WTC11 (cell line): Measurements from ENCODE around the gene PSPC1. TPM values are rescaled to one million over a fixed set of nuclear protein-coding genes. Genes with fewer than 3 reads are reported as not detected.

Source experiments
- ATAC-seq: fragments of 200-7000 bp; cut with Tn5 transposase; 2 replicates; pipeline ENCODE4 v1.10.0; 2021; ENCODE audit warnings: mild to moderate bottlenecking, moderate library complexity
- CTCF ChIA-PET: fragments of 300-600 bp; sonication (Branson Sonifier 250); formaldehyde crosslinking; loops from one replicate; lab custom pipeline; 2021; ENCODE audit warnings: antibody characterized with exemption; lab: Charles Lee
- POLR2A ChIA-PET: fragments of 350-600 bp; sonication (Branson Sonifier 250); formaldehyde crosslinking; loops from one replicate; lab custom pipeline; 2021; ENCODE audit warnings: antibody characterized with exemption; lab: Charles Lee
- DNase-seq: peaks from one replicate; pipeline ENCODE4 v3.0.0; 2021; ENCODE audit warnings: low spot score
- H3K27ac Mint-ChIP-seq: 2 replicates; pipeline ENCODE4 v1.8.0; 2021; ENCODE audit warnings: mixed read lengths
- H3K27me3 Mint-ChIP-seq: 2 replicates; pipeline ENCODE4 v1.8.0; 2021; ENCODE audit warnings: low read depth, mild to moderate bottlenecking, moderate library complexity, mixed read lengths
- H3K36me3 Mint-ChIP-seq: 2 replicates; pipeline ENCODE4 v1.8.0; 2021; ENCODE audit warnings: mixed read lengths
- H3K4me1 Mint-ChIP-seq: 2 replicates; pipeline ENCODE4 v1.8.0; 2022; ENCODE audit warnings: mixed read lengths
- H3K4me3 Mint-ChIP-seq: 2 replicates; pipeline ENCODE4 v1.8.0; 2021; ENCODE audit warnings: mild to moderate bottlenecking, moderate library complexity, mixed read lengths
- H3K9me3 Mint-ChIP-seq: 2 replicates; pipeline ENCODE4 v1.8.0; 2021; ENCODE audit warnings: mixed read lengths
- ARID4B ChIP-seq: sonication (generic); formaldehyde crosslinking; IDR thresholded peaks from 2 replicates; pipeline ENCODE4 v1.8.0; 2023; ENCODE audit warnings: missing genetic modification reagents, mild to moderate bottlenecking, borderline replicate concordance
- CREB1 ChIP-seq: sonication (generic); formaldehyde crosslinking; IDR thresholded peaks from 2 replicates; pipeline ENCODE4 v1.8.0; 2023; ENCODE audit warnings: mild to moderate bottlenecking, missing genetic modification reagents
- ELF4 ChIP-seq: sonication (generic); formaldehyde crosslinking; IDR thresholded peaks from 2 replicates; pipeline ENCODE4 v1.8.1; 2022; ENCODE audit warnings: low read depth, mild to moderate bottlenecking, moderate library complexity, missing genetic modification reagents
- ERG ChIP-seq: fragments of 250-450 bp; sonication (Bioruptor Pico); IDR thresholded peaks from 2 replicates; pipeline ENCODE4 v1.8.0; 2021; ENCODE audit warnings: mild to moderate bottlenecking
- GTF2I ChIP-seq: fragments of 250-450 bp; sonication (Bioruptor Pico); conservative IDR thresholded peaks from 2 replicates; pipeline ENCODE4 v1.4.0; 2021; ENCODE audit warnings: mild to moderate bottlenecking
- NFATC4 ChIP-seq: fragments of 250-450 bp; sonication (Bioruptor Pico); IDR thresholded peaks from 2 replicates; pipeline ENCODE4 v1.9.0; 2021; ENCODE audit warnings: mild to moderate bottlenecking
- RELA ChIP-seq: sonication (generic); formaldehyde crosslinking; IDR thresholded peaks from 2 replicates; pipeline ENCODE4 v1.8.1; 2022; ENCODE audit warnings: missing genetic modification reagents, mild to moderate bottlenecking, borderline replicate concordance
- SMAD4 ChIP-seq: sonication (generic); formaldehyde crosslinking; IDR thresholded peaks from 2 replicates; pipeline ENCODE4 v1.8.0; 2022; ENCODE audit warnings: mild to moderate bottlenecking, missing genetic modification reagents
- TCF7 ChIP-seq: sonication (generic); formaldehyde crosslinking; IDR thresholded peaks from 2 replicates; pipeline ENCODE4 v1.8.0; 2022; ENCODE audit warnings: mild to moderate bottlenecking, low read depth, missing genetic modification reagents, moderate library complexity
- TEAD1 ChIP-seq: sonication (generic); formaldehyde crosslinking; IDR thresholded peaks from 2 replicates; pipeline ENCODE4 v1.8.0; 2022; ENCODE audit warnings: mild to moderate bottlenecking, missing genetic modification reagents
- USF1 ChIP-seq: sonication (generic); formaldehyde crosslinking; IDR thresholded peaks from 2 replicates; pipeline ENCODE4 v1.8.0; 2022; ENCODE audit warnings: mild to moderate bottlenecking, missing genetic modification reagents
- ZBTB21 ChIP-seq: sonication (generic); formaldehyde crosslinking; IDR thresholded peaks from 2 replicates; pipeline ENCODE4 v1.8.1; 2023; ENCODE audit warnings: mild to moderate bottlenecking, missing genetic modification reagents, borderline replicate concordance
- ZNF232 ChIP-seq: sonication (generic); formaldehyde crosslinking; IDR thresholded peaks from 2 replicates; pipeline ENCODE4 v1.8.0; 2022; ENCODE audit warnings: mild to moderate bottlenecking, missing genetic modification reagents
- ZNF317 ChIP-seq: sonication (generic); formaldehyde crosslinking; IDR thresholded peaks from 2 replicates; pipeline ENCODE4 v1.8.1; 2023; ENCODE audit warnings: low read depth, mild to moderate bottlenecking, moderate library complexity, missing genetic modification reagents, borderline replicate concordance
- total RNA-seq: library from RNA; stranded (reverse); gene quantifications from 3 replicates; pipeline ENCODE4 v1.2.3, GENCODE V29; 2021
- TF ChIP-seq, protein P1 (sequence below): sonication (generic); formaldehyde crosslinking; IDR thresholded peaks from 2 replicates; pipeline ENCODE4 v1.8.0; 2022; ENCODE audit warnings: mild to moderate bottlenecking, missing genetic modification reagents
- TF ChIP-seq, protein P2 (sequence below): sonication (generic); formaldehyde crosslinking; IDR thresholded peaks from 2 replicates; pipeline ENCODE4 v1.8.1; 2023; ENCODE audit warnings: mild to moderate bottlenecking, missing genetic modification reagents
- TF ChIP-seq, protein P3 (sequence below): fragments of 250-450 bp; sonication (Bioruptor Pico); conservative IDR thresholded peaks from 2 replicates; pipeline ENCODE4 v1.9.0; 2021; ENCODE audit warnings: mild to moderate bottlenecking

The PSPC1 gene
- total RNA-seq, 1 experiment from 2014 or later, result 67.5 TPM

- no peak overlapping the region for H3K4me3 Mint-ChIP-seq
- no peak overlapping the region for H3K27ac Mint-ChIP-seq
- DNase-seq (no peak), ATAC-seq (no peak)
- no peaks in the 10 kb centered on the region for H3K36me3 Mint-ChIP-seq
- H3K4me1 Mint-ChIP-seq, result peaks cover 19% of the 10 kb centered on the region
- H3K9me3 Mint-ChIP-seq, result no peaks in the 10 kb centered on the region
- CTCF ChIA-PET, result interaction anchor here (1.1 kb wide), 1 partner anchor 22 kb away, joined by 3 read pairs; no protein-coding TSS in a partner anchor
- TF ChIP-seq, protein P1, sequence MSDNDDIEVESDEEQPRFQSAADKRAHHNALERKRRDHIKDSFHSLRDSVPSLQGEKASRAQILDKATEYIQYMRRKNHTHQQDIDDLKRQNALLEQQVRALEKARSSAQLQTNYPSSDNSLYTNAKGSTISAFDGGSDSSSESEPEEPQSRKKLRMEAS (CRISPR knock-in tag), result no peak
- TF ChIP-seq ZNF317 (CRISPR knock-in tag) (no peak), RELA (CRISPR knock-in tag) (no peak), ERG (no peak)
- H3K27me3 Mint-ChIP-seq, result no peaks in the 10 kb centered on the region
- POLR2A ChIA-PET, result no interaction called here
These were observed 13.2 kb upstream of the PSPC1 start for GRCh38 chr13:19795956-19796355.

- Mint-ChIP-seq H3K27me3 (no peaks in the 10 kb centered on the region), H3K36me3 (no peaks in the 10 kb centered on the region), H3K4me1 (peaks cover 19% of the 10 kb centered on the region), H3K4me3 (no peak overlapping the region), H3K9me3 (no peaks in the 10 kb centered on the region), H3K27ac (peak overlapping the region; percentile 86)
- no peak for TF ChIP-seq USF1
- TF ChIP-seq TEAD1 (CRISPR knock-in tag), result no peak
- TF ChIP-seq ZNF232 (CRISPR knock-in tag), result no peak
- no peak for TF ChIP-seq ARID4B
- no peak for TF ChIP-seq ZBTB21 (CRISPR knock-in tag)
- no peak for TF ChIP-seq GTF2I (CRISPR knock-in tag)
- TF ChIP-seq TCF7 (CRISPR knock-in tag), result no peak
- TF ChIP-seq SMAD4 (CRISPR knock-in tag), result no peak
- TF ChIP-seq, protein P2, sequence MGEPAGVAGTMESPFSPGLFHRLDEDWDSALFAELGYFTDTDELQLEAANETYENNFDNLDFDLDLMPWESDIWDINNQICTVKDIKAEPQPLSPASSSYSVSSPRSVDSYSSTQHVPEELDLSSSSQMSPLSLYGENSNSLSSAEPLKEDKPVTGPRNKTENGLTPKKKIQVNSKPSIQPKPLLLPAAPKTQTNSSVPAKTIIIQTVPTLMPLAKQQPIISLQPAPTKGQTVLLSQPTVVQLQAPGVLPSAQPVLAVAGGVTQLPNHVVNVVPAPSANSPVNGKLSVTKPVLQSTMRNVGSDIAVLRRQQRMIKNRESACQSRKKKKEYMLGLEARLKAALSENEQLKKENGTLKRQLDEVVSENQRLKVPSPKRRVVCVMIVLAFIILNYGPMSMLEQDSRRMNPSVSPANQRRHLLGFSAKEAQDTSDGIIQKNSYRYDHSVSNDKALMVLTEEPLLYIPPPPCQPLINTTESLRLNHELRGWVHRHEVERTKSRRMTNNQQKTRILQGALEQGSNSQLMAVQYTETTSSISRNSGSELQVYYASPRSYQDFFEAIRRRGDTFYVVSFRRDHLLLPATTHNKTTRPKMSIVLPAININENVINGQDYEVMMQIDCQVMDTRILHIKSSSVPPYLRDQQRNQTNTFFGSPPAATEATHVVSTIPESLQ, result no peak
- TF ChIP-seq NFATC4 (CRISPR knock-in tag), result no peak
- TF ChIP-seq ELF4 (CRISPR knock-in tag), result no peak
- TF ChIP-seq, protein P3, sequence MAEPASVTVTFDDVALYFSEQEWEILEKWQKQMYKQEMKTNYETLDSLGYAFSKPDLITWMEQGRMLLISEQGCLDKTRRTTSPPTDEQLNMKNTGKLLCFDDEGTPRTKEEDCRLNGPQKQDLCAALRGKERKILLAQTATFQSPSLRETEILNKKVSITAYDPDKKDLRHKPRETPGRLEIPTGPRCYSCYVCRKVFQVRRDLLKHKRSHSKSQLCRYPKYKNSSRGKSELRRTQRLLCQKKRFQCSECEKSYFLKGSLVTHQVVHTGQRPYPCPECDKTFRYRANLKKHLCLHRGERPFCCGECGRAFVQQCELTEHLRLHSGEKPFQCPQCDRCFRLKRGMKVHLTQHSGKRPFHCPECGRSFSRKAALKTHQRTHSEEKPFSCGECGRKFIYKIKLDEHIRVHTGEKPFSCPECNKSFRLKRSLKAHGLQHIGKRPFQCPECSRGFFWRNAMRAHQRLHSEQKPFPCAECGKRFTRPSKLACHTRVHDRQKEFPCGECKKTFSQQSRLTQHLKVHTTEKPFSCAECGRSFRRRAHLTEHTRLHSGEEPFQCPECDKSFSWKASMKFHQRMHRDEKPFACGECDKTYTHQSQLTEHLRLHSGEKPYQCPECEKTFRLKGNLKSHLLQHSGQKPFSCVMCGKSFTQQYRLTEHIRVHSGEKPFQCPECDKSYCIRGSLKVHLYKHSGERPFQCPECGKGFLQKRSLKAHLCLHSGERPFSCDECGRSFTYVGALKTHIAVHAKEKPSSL (CRISPR knock-in tag), result no peak
- no peak for TF ChIP-seq CREB1 (CRISPR knock-in tag)
- ChIA-PET CTCF (interaction anchor here (0.6 to 0.9 kb wide), 2 partner anchors 32 to 138 kb away, joined by 4 to 5 read pairs; no protein-coding TSS in a partner anchor), POLR2A (interaction anchor here (0.8 kb wide), 1 partner anchor 11 kb away, joined by 3 read pairs; no protein-coding TSS in a partner anchor)
- peak; percentile 77 for ATAC-seq
- peak; percentile 27 for DNase-seq
These were observed 11.9 kb upstream of the PSPC1 start for GRCh38 chr13:19794631-19795030.
